ENCODE results near the gene S100A5. TPM values are rescaled to one million over a fixed set of nuclear protein-coding genes. Genes with fewer than 3 reads are reported as not detected.
"Not testable (repeated sequence)": the region's sequence is repeated elsewhere in the genome, so short reads cannot be mapped to it uniquely, and the experiment has no call there.

The S100A5 gene
- 1.4 TPM for polyA plus RNA-seq

DNA sequence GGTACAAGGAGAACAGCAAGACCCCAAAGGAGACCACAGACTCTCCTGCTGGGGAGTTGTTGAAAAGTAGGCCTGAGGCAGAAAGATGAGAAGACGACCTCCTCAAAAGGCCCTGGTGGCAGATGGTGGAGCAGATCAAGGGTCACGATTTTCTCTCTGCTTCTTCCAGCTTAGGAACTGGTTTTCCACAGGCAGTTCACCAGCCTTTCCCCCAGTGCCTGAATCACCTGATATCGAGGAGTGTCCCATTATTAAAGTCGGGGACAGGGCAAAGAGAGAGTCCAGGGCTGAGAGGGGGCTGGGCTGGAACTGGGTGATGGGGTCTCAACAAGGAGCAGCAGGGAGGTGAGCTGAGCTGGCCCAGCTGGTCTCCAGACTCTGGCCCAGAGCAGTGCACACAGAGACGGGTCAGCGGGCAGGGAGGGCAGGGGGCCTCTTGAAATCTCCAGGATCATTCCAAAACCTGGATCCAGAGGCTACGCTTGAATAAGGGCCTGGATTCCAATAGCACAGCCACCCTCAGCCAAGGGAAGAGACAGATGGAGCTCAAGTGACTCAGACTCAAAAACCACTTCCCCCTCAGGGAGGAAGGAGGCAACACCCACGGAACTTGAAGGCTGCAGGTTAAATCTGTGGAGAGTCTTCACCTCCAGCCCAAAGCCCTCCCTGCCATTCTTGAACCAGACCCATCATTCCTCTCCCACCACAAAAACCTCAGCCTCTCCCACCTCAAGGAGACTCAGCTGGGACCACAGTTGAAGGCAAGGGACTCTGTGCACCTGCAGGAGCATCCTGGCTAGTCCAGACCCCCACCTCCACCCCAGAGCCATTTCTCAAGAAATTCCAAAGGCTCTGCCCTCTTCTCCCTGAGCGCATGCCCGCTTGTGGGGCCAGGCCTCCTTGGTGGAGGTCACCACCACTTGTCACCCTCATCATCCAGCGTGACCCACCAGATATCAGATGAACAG is at the start of gene S100A5:
S100A5 (minus strand) TSS at position 541 of the 968 bp plus-strand sequence. CDS start 743 bp downstream, outside the sequence.
- no peaks in the 10 kb centered on the region for H3K27me3 Mint-ChIP-seq
- H3K4me1 Mint-ChIP-seq = peaks cover 40 to 52% (median 45%) of the 10 kb centered on the region in 3 donors
- peak within 1 kb of the TSS; percentile 29 to 86 (median 85) for H3K27ac Mint-ChIP-seq
- peak within 1 kb of the TSS; percentile 55 to 91 (median 72) for H3K4me3 Mint-ChIP-seq
- peaks cover 12% of the 10 kb centered on the region for H3K36me3 Mint-ChIP-seq
- no peaks in the 10 kb centered on the region for H3K9me3 Mint-ChIP-seq

DNA sequence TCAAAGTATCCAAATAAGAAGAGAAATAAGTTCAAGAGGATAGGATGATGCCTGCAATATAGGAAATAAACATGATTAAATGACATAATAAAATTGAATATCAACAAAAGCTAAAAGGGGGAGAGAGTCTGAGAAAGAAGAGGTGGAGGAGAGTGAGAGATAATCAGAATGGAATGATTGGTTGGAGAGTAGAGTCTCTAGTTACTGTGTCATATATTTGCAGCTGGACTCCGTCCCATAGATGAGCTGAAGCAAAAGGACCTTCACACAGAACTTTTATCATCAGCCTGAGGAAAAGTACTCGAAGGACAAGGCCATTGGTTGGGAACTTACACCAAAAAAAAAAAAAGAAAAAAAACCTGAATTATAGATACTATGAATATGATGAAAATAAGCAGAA is 47.7 kb upstream of the S100A5 start:
- H3K9me3 Mint-ChIP-seq = no peaks in the 10 kb centered on the region
- H3K4me1 Mint-ChIP-seq = no peaks in the 10 kb centered on the region
- H3K27ac Mint-ChIP-seq = no peak overlapping the region
- no peak overlapping the region for H3K4me3 Mint-ChIP-seq
- H3K36me3 Mint-ChIP-seq = peaks cover 1% of the 10 kb centered on the region
- H3K27me3 Mint-ChIP-seq = no peaks in the 10 kb centered on the region

- H3K27me3 Mint-ChIP-seq, H3K4me1 Mint-ChIP-seq, H3K9me3 Mint-ChIP-seq, H3K27ac Mint-ChIP-seq, H3K36me3 Mint-ChIP-seq, H3K4me3 Mint-ChIP-seq: not testable (repeated sequence)
Measured at GRCh38 chr1:153588033-153588432, 47.3 kb upstream of the S100A5 start.

- Mint-ChIP-seq H3K36me3 (peaks cover 1% of the 10 kb centered on the region), H3K27me3 (no peaks in the 10 kb centered on the region), H3K27ac (no peak overlapping the region), H3K4me3 (no peak overlapping the region), H3K9me3 (no peaks in the 10 kb centered on the region), H3K4me1 (no peaks in the 10 kb centered on the region)
Measured at GRCh38 chr1:153587314-153587713, 46.6 kb upstream of the S100A5 start.

GRCh38 chr1:153586347-153586746 is 45.6 kb upstream of the S100A5 start:
- H3K9me3 Mint-ChIP-seq = no peaks in the 10 kb centered on the region
- H3K36me3 Mint-ChIP-seq = peaks cover 1% of the 10 kb centered on the region

GRCh38 chr1:153585006-153585405 is 44.3 kb upstream of the S100A5 start:
- Mint-ChIP-seq H3K9me3 (no peaks in the 10 kb centered on the region), H3K36me3 (peaks cover 1% of the 10 kb centered on the region), H3K4me3 (no peak overlapping the region), H3K27ac (no peak overlapping the region), H3K27me3 (no peaks in the 10 kb centered on the region), H3K4me1 (no peaks in the 10 kb centered on the region)

More at GRCh38 chr1:153586347-153586746, 45.6 kb upstream of the S100A5 start:
- no peaks in the 10 kb centered on the region for H3K27me3 Mint-ChIP-seq
- H3K27ac Mint-ChIP-seq = no peak overlapping the region
- no peak overlapping the region for H3K4me3 Mint-ChIP-seq
- H3K4me1 Mint-ChIP-seq = no peaks in the 10 kb centered on the region

- Mint-ChIP-seq H3K4me1 (no peaks in the 10 kb centered on the region), H3K4me3 (no peak overlapping the region), H3K27me3 (no peaks in the 10 kb centered on the region), H3K27ac (no peak overlapping the region), H3K9me3 (no peaks in the 10 kb centered on the region), H3K36me3 (peaks cover 1% of the 10 kb centered on the region)
Measured at GRCh38 chr1:153583976-153584375, 43.2 kb upstream of the S100A5 start.

GRCh38 chr1:153583514-153583913 is 42.8 kb upstream of the S100A5 start:
- H3K4me3 Mint-ChIP-seq, H3K36me3 Mint-ChIP-seq, H3K27ac Mint-ChIP-seq, H3K4me1 Mint-ChIP-seq, H3K27me3 Mint-ChIP-seq, H3K9me3 Mint-ChIP-seq: not testable (repeated sequence)

- H3K36me3 Mint-ChIP-seq, H3K9me3 Mint-ChIP-seq, H3K4me3 Mint-ChIP-seq, H3K4me1 Mint-ChIP-seq, H3K27me3 Mint-ChIP-seq, H3K27ac Mint-ChIP-seq: not testable (repeated sequence)
Measured at GRCh38 chr1:153582836-153583235, 42.1 kb upstream of the S100A5 start.

GRCh38 chr1:153578936-153579335 is 38.2 kb upstream of the S100A5 start:
- Mint-ChIP-seq H3K27ac (no peak overlapping the region), H3K4me1 (peaks cover 0 to 3% (median 0%) of the 10 kb centered on the region in 3 donors), H3K9me3 (no peaks in the 10 kb centered on the region), H3K4me3 (no peak overlapping the region), H3K27me3 (peaks cover 12% of the 10 kb centered on the region), H3K36me3 (no peaks in the 10 kb centered on the region)

DNA sequence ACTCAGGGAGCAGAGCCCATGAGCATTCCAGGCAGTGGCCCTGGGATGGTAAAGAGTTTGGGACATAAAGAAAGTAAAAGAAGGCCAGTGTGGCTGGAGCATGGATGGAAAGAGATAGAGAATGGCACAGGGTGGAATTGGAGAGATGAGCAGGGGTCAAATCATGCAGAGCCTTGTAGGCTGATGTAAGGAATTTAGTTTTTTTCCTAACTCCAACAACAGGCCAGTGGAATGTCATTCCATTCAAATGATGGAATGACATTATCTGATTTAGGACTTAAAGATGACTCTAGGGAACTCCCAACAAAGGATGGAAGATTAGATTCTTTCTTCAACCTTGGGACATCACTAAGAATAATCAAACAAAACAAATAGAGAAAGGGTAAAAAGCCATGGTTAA is 37.8 kb upstream of the S100A5 start:
- no peak overlapping the region for H3K4me3 Mint-ChIP-seq
- H3K36me3 Mint-ChIP-seq = no peaks in the 10 kb centered on the region
- peaks cover 0 to 3% (median 0%) of the 10 kb centered on the region in 3 donors for H3K4me1 Mint-ChIP-seq
- H3K9me3 Mint-ChIP-seq = no peaks in the 10 kb centered on the region
- H3K27ac Mint-ChIP-seq = no peak overlapping the region
- H3K27me3 Mint-ChIP-seq = peaks cover 12% of the 10 kb centered on the region

DNA sequence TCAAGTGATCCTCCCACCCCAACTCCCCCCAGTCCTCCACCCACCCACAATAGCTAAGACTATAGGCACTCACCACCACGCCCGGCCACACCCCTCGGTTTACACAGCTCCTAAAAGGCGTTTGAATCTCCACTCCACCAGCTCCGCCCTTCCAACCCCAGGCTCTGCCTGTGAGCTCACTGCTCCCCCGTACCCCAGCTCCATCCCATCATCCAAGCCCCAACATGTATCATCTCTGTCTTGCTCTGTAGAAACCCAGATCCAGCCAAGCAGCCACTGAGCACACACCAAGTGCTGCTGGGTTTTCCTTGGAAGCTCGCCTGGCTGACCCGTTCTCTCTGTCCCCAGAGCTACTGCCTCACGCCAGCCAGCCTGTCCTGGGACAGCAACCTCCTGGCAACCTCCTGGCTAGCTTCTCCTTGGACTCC is 36.9 kb upstream of the S100A5 start:
- Mint-ChIP-seq H3K27ac (no peak overlapping the region), H3K36me3 (no peaks in the 10 kb centered on the region), H3K4me1 (peaks cover 0 to 8% (median 0%) of the 10 kb centered on the region in 3 donors), H3K9me3 (no peaks in the 10 kb centered on the region), H3K27me3 (peaks cover 12% of the 10 kb centered on the region), H3K4me3 (no peak overlapping the region)

- H3K27ac Mint-ChIP-seq = peak overlapping the region in 1 of 3 donors; percentile 51
- H3K27me3 Mint-ChIP-seq = peaks cover 12% of the 10 kb centered on the region
- no peaks in the 10 kb centered on the region for H3K36me3 Mint-ChIP-seq
- H3K4me1 Mint-ChIP-seq = peaks cover 0 to 10% (median 0%) of the 10 kb centered on the region in 3 donors
- H3K9me3 Mint-ChIP-seq = no peaks in the 10 kb centered on the region
- no peak overlapping the region for H3K4me3 Mint-ChIP-seq
Measured at GRCh38 chr1:153577138-153577537, 36.4 kb upstream of the S100A5 start.

DNA sequence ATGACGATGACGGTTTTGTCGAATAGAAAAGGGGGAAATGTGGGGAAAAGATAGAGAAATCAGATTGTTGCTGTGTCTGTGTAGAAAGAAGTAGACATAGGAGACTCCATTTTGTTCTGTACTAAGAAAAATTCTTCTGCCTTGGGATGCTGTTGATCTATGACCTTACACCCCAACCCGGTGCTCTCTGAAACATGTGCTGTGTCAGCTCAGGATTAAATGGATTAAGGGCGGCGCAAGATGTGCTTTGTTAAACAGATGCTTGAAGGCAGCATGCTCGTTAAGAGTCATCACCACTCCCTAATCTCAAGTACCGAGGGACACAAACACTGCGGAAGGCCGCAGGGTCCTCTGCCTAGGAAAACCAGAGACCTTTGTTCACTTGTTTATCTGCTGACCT is 34.8 kb upstream of the S100A5 start:
- H3K4me1 Mint-ChIP-seq, H3K9me3 Mint-ChIP-seq, H3K27ac Mint-ChIP-seq, H3K36me3 Mint-ChIP-seq, H3K4me3 Mint-ChIP-seq: not testable (repeated sequence)
- H3K27me3 Mint-ChIP-seq = peaks cover 12% of the 10 kb centered on the region

DNA sequence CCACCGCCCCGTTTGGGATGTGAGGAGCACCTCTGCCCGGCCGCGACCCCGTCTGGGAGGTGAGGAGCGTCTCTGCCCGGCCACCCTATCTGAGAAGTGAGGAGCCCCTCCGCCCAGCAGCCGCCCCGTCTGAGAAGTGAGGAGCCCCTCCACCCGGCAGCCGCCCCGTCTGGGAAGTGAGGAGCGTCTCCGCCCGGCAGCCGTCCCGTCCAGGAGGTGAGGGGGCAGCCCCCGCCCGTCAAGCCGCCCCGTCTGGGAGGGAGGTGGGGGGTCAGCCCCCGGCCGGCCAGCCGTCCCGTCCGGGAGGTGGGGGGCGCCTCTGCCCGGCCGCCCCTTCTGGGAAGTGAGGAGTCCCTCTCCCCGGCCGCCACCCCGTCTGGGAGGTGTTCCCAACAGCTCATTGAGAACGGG is 34.4 kb upstream of the S100A5 start:
- not testable (repeated sequence) for H3K4me1 Mint-ChIP-seq, H3K9me3 Mint-ChIP-seq, H3K27ac Mint-ChIP-seq, H3K4me3 Mint-ChIP-seq, H3K36me3 Mint-ChIP-seq
- peaks cover 13% of the 10 kb centered on the region for H3K27me3 Mint-ChIP-seq

DNA sequence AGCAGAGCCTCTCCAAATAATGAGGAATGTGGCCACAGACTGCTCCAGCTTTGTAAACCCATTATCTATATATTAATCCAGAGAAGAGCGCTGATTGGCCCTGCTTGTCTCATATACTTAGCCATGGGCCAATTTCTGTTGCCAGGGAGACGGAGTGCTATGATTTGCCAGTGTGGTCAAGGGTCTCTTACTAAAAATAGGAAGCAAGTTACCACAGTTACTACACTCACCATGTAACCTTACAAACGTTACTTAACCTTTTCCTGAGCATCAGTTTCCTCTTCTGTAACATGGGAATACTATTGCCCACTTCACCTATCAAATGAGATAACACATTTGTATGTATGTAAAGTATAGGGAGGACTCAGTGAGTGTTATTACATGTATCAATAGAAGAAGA is 32.6 kb upstream of the S100A5 start:
- H3K27ac Mint-ChIP-seq = no peak overlapping the region
- H3K4me1 Mint-ChIP-seq = peaks cover 5 to 14% (median 8%) of the 10 kb centered on the region in 3 donors
- H3K27me3 Mint-ChIP-seq = peaks cover 15% of the 10 kb centered on the region
- no peaks in the 10 kb centered on the region for H3K36me3 Mint-ChIP-seq
- H3K4me3 Mint-ChIP-seq = no peak overlapping the region
- no peaks in the 10 kb centered on the region for H3K9me3 Mint-ChIP-seq

Data from IgD-negative memory B cell (primary cell).